Measurements from ENCODE around the gene FAM9C. TPM values are rescaled to one million over a fixed set of nuclear protein-coding genes. Genes with fewer than 3 reads are reported as not detected.

Gene FAM9C
- total and polyA plus RNA-seq, 2 of the 4 experiments (the other 2 are of a cell fraction), result not detected

GRCh38 chrX:13051167-13051528, 6.7 kb upstream of the FAM9C start:
- no peak overlapping the region for H3K27ac ChIP-seq (ENCODE audit: insufficient read depth, low read length)
- intact Hi-C loops (cut with micrococcal nuclease) (no loop called here), dilution Hi-C loops (cut with HindIII; ENCODE audit: low sequenced_read_pairs, unreplicated experiment) (no loop called here), in situ Hi-C loops (cut with MboI; ENCODE audit: low sequenced_read_pairs) (no loop called here)
- ChIA-PET CTCF (interaction anchor here (0.6 kb wide), 1 partner anchor 81 kb away, joined by 3 read pairs; no protein-coding TSS in a partner anchor), POLR2A (ENCODE audit: unreplicated experiment) (interaction anchor here (0.6 kb wide), 1 partner anchor 60 kb away, joined by 6 read pairs; no protein-coding TSS in a partner anchor)
- no peak overlapping the region for H2AK9ac ChIP-seq (replicated peaks; ENCODE audit: low read depth, low read length, poor library complexity)
- WGBS, 2 experiments (ENCODE audit: extremely low coverage in 2 of 2, insufficient read length in 1 of 2), result no CpG with 5 or more reads among the region's 1 CpG
- H3K9ac ChIP-seq (ENCODE audit: low read depth, low read length), result no peak overlapping the region
- no peak overlapping the region for H3K56ac ChIP-seq (ENCODE audit: extremely low read depth, insufficient read depth, low read length)
- no peak overlapping the region for H3K18ac ChIP-seq (ENCODE audit: low read depth, low read length)
- H4K5ac ChIP-seq (ENCODE audit: low read depth, low read length), result no peak overlapping the region
- H4K91ac ChIP-seq (ENCODE audit: insufficient read depth, low read depth, low read length), result no peak overlapping the region
- no peak for ATAC-seq (ENCODE audit: low read depth)
- TF ChIP-seq RFX5 (IDR thresholded peaks at IDR 0.05; ENCODE audit: low read depth, low read length), result no peak
- TF ChIP-seq ELK1 (IDR thresholded peaks at IDR 0.05; ENCODE audit: borderline replicate concordance, low read depth, low read length), result no peak
- no peak for TF ChIP-seq CHD1 (IDR thresholded peaks at IDR 0.05; ENCODE audit: low read depth, low read length)
- no peak for TF ChIP-seq USF2 (IDR thresholded peaks at IDR 0.05; ENCODE audit: low read depth, low read length)
- no peak for TF ChIP-seq FOS (IDR thresholded peaks at IDR 0.05; ENCODE audit: low read depth, low read length)
- TF ChIP-seq RAD21 (IDR thresholded peaks at IDR 0.05; ENCODE audit: low read length), result no peak
- TF ChIP-seq POLR2A (IDR thresholded peaks at IDR 0.05; ENCODE audit: low read depth, low read length), result no peak
- TF ChIP-seq BHLHE40 (IDR thresholded peaks at IDR 0.05; ENCODE audit: low read depth, low read length), result no peak
- TF ChIP-seq NFE2L2 (IDR thresholded peaks at IDR 0.05; ENCODE audit: low read depth, low read length), result no peak
- no peak for TF ChIP-seq RCOR1 (IDR thresholded peaks at IDR 0.05; ENCODE audit: insufficient replicate concordance, low read length)
- no peak for TF ChIP-seq CEBPB (IDR thresholded peaks at IDR 0.05; ENCODE audit: low read depth, low read length)
- TF ChIP-seq SMC3 (IDR thresholded peaks at IDR 0.05; ENCODE audit: low read depth, low read length), result no peak
- TF ChIP-seq CTCF (conservative IDR thresholded peaks at IDR 0.05; ENCODE audit: low read depth, low read length), result no peak
- TF ChIP-seq MAZ (IDR thresholded peaks at IDR 0.05; ENCODE audit: borderline replicate concordance, low read depth, low read length), result no peak
- no peak for TF ChIP-seq MXI1 (IDR thresholded peaks at IDR 0.05; ENCODE audit: borderline replicate concordance, low read depth, low read length)
- TF ChIP-seq MAFK (IDR thresholded peaks at IDR 0.05; ENCODE audit: low read depth, low read length), result no peak
- no peak overlapping the region for H3K4me3 ChIP-seq (ENCODE audit: insufficient read depth, low read depth, low read length)
- no peak overlapping the region for H2BK20ac ChIP-seq (ENCODE audit: low read depth, low read length)
- no peak overlapping the region for H2BK5ac ChIP-seq (ENCODE audit: low read depth, low read length, poor library complexity, severe bottlenecking)
- H3K4me2 ChIP-seq (ENCODE audit: low read depth, low read length), result no peak overlapping the region
- peaks cover 3% of the 10 kb centered on the region; the same call in 1 of the 2 replicates for H3K4me1 ChIP-seq (ENCODE audit: control insufficient read depth, insufficient read depth, low read length)
- BruUV-seq (replicated peaks), result no TSS peak
- no peak for DNase-seq
- H3K9me3 ChIP-seq (ENCODE audit: control insufficient read depth, insufficient read depth, low read length), result no peaks in the 10 kb centered on the region
- no peak overlapping the region for H2BK15ac ChIP-seq (ENCODE audit: low read depth, low read length)
- no peak overlapping the region for H2AK5ac ChIP-seq (ENCODE audit: low read depth, low read length)
- H3K9me1 ChIP-seq (ENCODE audit: insufficient read depth, low read length), result no peaks in the 10 kb centered on the region
- no peak overlapping the region for H4K8ac ChIP-seq (ENCODE audit: low read depth in 2 of 2, low read length in 2 of 2)
- H3K79me1 ChIP-seq (ENCODE audit: low read depth in 1 of 2, low read length in 2 of 2), result no peaks in the 10 kb centered on the region
- no peak overlapping the region for H2BK120ac ChIP-seq (ENCODE audit: low read depth, low read length)
- H3K23ac ChIP-seq (ENCODE audit: low read depth, low read length), result no peak overlapping the region
- H2AFZ ChIP-seq (replicated peaks; ENCODE audit: low read length, poor library complexity), result no peak overlapping the region
- H3K14ac ChIP-seq (replicated peaks; ENCODE audit: low read depth, low read length), result no peak overlapping the region
- H3K27me3 ChIP-seq (ENCODE audit: control insufficient read depth, insufficient read depth, low read length), result no peaks in the 10 kb centered on the region
- H3K4ac ChIP-seq (ENCODE audit: low read depth, low read length), result no peak overlapping the region
- H3K36me3 ChIP-seq (ENCODE audit: control insufficient read depth, insufficient read depth, low read length), result no peaks in the 10 kb centered on the region
- no peaks in the 10 kb centered on the region for H4K20me1 ChIP-seq (ENCODE audit: insufficient read depth, low read length)
